ENCODE data around the gene KCNK10. TPM values are rescaled to one million over a fixed set of nuclear protein-coding genes. Genes with fewer than 3 reads are reported as not detected.

Gene KCNK10
- total RNA-seq, 4 donors from 2014 or later: 0.10 to 0.38 TPM; not detected in 2

DNA sequence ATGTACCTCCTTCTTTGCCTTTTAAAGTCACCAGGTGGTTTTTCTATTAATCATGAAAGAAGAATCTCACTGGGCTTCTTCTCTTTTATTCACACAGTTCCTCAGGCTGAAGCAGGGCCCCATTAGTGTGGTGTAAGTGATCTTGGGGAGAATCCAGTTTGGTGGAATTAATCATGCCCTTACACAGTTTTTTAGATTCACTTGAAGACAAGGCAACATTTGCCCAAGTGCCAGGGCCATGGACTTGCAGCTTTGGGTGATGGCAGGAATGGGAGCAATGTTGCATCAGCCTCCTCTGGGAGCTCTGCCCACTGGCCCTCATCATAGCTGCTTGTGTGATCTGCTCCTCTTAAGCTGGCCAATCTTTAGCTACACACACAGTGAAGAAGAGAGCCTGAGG lies 33.8 kb downstream of the KCNK10 start:
- Histone ChIP-seq H3K4me3 (replicated peaks in 1 of 3) (no peak overlapping the region), H3K36me3 (no peaks in the 10 kb centered on the region), H3K27ac (no peak overlapping the region), H3K4me1 (no peaks in the 10 kb centered on the region), H3K9me3 (no peaks in the 10 kb centered on the region), H3K27me3 (no peaks in the 10 kb centered on the region)
- intact Hi-C loops (cut with DNase I): no loop called here
- DNase-seq: no peak
- no peak for TF ChIP-seq POLR2A (IDR thresholded peaks at IDR 0.05)
- TF ChIP-seq, protein P1, sequence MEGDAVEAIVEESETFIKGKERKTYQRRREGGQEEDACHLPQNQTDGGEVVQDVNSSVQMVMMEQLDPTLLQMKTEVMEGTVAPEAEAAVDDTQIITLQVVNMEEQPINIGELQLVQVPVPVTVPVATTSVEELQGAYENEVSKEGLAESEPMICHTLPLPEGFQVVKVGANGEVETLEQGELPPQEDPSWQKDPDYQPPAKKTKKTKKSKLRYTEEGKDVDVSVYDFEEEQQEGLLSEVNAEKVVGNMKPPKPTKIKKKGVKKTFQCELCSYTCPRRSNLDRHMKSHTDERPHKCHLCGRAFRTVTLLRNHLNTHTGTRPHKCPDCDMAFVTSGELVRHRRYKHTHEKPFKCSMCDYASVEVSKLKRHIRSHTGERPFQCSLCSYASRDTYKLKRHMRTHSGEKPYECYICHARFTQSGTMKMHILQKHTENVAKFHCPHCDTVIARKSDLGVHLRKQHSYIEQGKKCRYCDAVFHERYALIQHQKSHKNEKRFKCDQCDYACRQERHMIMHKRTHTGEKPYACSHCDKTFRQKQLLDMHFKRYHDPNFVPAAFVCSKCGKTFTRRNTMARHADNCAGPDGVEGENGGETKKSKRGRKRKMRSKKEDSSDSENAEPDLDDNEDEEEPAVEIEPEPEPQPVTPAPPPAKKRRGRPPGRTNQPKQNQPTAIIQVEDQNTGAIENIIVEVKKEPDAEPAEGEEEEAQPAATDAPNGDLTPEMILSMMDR (IDR thresholded peaks at IDR 0.05): no peak

DNA sequence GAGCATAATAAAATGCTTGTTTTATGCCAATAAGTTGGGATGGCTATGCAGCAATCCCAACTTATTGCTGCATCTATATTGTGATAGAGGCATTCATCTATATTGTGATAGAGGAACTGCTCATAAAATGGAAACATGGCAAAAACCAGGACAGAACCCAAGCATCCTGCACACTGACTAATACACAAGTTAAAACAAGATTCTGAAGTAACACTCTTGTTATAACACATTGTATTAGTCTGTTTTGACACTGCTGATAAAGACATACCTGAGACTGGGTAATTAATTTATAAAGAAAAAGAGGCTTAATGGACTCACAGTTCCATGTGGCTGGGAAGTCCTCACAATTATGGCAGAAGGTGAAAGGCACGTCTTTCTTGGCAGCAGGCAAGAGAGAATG lies 36.8 kb downstream of the KCNK10 start:
- Histone ChIP-seq H3K4me1 (no peaks in the 10 kb centered on the region), H3K27me3 (no peaks in the 10 kb centered on the region), H3K36me3 (no peaks in the 10 kb centered on the region), H3K9me3 (no peaks in the 10 kb centered on the region), H3K27ac (no peak overlapping the region), H3K4me3 (replicated peaks in 1 of 3) (no peak overlapping the region)
- WGBS, 2 donors: 81 to 90% methylated on average over 1 of the region's 1 CpG
- intact Hi-C loops (cut with DNase I): no loop called here
- DNase-seq: no peak
- no peak for TF ChIP-seq POLR2A (IDR thresholded peaks at IDR 0.05)
- TF ChIP-seq, protein P1 (IDR thresholded peaks at IDR 0.05): no peak

DNA sequence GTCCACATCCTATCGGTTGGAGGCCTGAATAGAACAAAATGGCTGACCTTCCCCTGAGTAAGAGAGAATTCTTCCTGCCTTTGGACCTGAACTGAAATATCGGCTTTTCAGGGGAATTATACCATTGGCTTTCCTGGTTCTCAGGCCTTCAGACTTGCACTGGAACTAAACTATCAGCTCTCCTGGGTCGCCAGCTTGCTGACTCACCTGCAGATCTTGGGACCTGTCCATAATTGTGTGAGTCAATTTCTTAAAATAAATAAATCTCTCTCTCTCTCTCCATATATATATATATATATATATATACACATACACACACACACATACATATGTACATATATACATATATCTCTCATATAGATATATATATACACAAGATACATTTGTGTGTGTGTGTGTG lies 41.6 kb downstream of the KCNK10 start:
- H3K4me3 ChIP-seq (replicated peaks in 1 of 3): no peak overlapping the region
- 83 to 89% methylated on average over 3 of the region's 3 CpGs for WGBS, 2 donors
- H3K36me3 ChIP-seq: no peaks in the 10 kb centered on the region
- H3K27ac ChIP-seq: no peak overlapping the region
- H3K27me3 ChIP-seq: no peaks in the 10 kb centered on the region
- no peak for TF ChIP-seq POLR2A (IDR thresholded peaks at IDR 0.05)
- TF ChIP-seq, protein P1 (IDR thresholded peaks at IDR 0.05): no peak
- no peaks in the 10 kb centered on the region for H3K9me3 ChIP-seq
- intact Hi-C loops (cut with DNase I): no loop called here
- no peaks in the 10 kb centered on the region for H3K4me1 ChIP-seq
- DNase-seq: no peak

DNA sequence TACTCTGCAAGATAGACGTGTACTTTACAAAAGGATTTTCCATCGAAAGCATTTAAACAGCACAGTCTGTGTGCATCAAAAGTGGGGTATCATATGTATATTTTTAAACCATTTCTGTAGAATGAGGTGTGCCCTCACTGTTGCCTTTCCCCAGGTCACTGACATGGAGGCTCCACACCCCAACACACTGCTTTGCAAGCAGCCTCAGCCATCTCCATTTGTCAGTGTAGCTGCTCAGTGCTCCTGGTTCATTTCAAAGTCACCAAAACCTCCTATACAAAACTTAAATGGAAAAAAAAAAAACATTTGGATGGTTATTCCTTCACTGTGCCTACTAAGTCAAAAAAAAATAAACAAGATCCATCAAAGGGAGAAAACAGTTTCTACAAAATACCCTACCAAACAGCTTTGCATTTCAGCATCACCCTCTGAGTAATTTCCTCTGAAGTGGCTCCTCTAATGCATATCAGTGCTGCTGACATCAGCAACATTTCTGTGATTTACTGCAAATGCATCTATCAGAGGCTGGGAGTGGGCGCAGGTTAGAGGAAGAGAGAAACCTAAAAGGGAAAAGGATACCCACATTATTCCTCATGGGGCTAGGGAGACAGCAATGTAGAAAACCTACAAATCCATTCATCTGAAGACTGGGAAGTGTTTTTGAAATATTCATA lies 46.0 kb downstream of the KCNK10 start:
- H3K4me1 ChIP-seq: no peaks in the 10 kb centered on the region
- no peaks in the 10 kb centered on the region for H3K36me3 ChIP-seq
- no peak overlapping the region for H3K4me3 ChIP-seq (replicated peaks in 1 of 3)
- no peaks in the 10 kb centered on the region for H3K27me3 ChIP-seq
- no peaks in the 10 kb centered on the region for H3K9me3 ChIP-seq
- no peak for DNase-seq
- no peak for TF ChIP-seq POLR2A (IDR thresholded peaks at IDR 0.05)
- TF ChIP-seq, protein P1 (IDR thresholded peaks at IDR 0.05): no peak
- H3K27ac ChIP-seq: no peak overlapping the region
- 78 to 83% methylated on average over 3 of the region's 3 CpGs for WGBS, 2 donors
- intact Hi-C loops (cut with DNase I): no loop called here

DNA sequence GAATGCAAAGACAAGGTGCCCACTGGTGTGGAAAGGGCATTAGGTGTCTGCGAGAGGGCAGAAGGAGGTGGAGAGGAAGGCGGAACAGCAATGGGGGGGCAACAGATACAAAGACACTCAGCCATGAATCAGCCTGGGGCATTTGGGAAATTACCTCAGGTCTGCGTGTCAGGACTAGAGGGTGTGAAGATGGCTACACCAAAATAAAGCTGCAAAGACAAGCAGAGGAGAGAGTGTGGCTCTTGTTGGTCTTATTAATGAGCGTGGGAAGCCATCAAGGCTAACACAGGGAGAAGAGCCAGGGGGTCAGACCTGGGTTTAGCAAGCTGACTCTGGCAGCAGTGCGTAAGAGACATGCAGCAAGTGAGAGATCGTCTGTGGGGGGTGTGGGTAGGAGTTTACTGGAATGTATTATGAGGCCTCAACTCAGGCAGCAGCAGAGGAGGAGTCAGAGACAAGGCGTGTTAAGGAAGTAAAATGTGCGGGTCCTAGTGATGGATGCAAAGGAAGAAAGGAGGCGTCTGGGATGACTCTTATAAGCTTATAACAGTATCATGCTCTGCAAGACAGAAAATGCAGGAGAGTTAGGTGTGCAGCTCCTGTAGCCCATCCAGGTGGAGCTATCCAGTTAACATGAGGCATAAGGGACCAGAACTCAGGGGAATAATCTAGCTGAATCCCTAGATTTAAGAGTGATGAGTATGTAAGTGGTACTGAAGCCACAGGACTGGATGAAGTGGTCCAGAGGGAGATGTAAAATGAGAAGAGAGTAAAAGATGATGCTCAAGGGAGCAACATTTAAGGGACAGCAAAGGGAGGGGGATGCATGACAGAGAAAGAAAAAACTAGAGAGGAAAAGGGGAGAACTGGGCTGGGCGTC lies 50.4 kb downstream of the KCNK10 start:
- 84 to 87% methylated on average over 10 of the region's 10 CpGs for WGBS, 2 donors
- H3K4me3 ChIP-seq (replicated peaks in 1 of 3): no peak overlapping the region

More for the DNA sequence above, 50.4 kb downstream of the KCNK10 start:
- Histone ChIP-seq H3K4me1 (no peaks in the 10 kb centered on the region), H3K36me3 (no peaks in the 10 kb centered on the region), H3K27me3 (no peaks in the 10 kb centered on the region), H3K9me3 (no peaks in the 10 kb centered on the region), H3K27ac (no peak overlapping the region)
- intact Hi-C loops (cut with DNase I): no loop called here
- no peak for DNase-seq
- TF ChIP-seq, protein P1 (IDR thresholded peaks at IDR 0.05): no peak
- TF ChIP-seq POLR2A (IDR thresholded peaks at IDR 0.05): no peak
